ENCODE measurements around the gene VWA3B.

- TF ChIP-seq CTCF (IDR thresholded peaks at IDR 0.05) (no peak), POLR2A (IDR thresholded peaks at IDR 0.05) (no peak)
These were observed 273.0 kb downstream of the VWA3B start for GRCh38 chr2:98359986-98360385.
